GM12891 (cell line): ENCODE measurements around the gene RNF17.

ENCODE experiments used
- POLR2A ChIP-seq: IDR thresholded peaks from 2 replicates; pipeline ENCODE4 v1.6.1; 2011; ENCODE audit warnings: low read depth, low read length, control low read depth
- POLR2AphosphoS5 ChIP-seq: IDR thresholded peaks from 2 replicates; pipeline ENCODE4 v1.6.1; 2011; ENCODE audit warnings: low read depth, low read length, control low read depth
- POU2F2 ChIP-seq: IDR thresholded peaks from 2 replicates; pipeline ENCODE4 v1.6.1; 2011; ENCODE audit warnings: low read depth, mild to moderate bottlenecking, control low read depth, low read length, moderate library complexity
- TAF1 ChIP-seq: IDR thresholded peaks from 2 replicates; pipeline ENCODE4 v1.6.1; 2011; ENCODE audit warnings: low read depth, low read length, control low read depth

GRCh38 chr13:24893863-24894262, 129.9 kb downstream of the RNF17 start:
- TF ChIP-seq POLR2A = no peak
- no peak for TF ChIP-seq POLR2AphosphoS5
- no peak for TF ChIP-seq TAF1
- TF ChIP-seq POU2F2 = no peak
